DND-41 (cell line): ENCODE results near the gene TPCN1.
A peak's percentile ranks its signal among the peaks of the same experiment; 100 is the strongest.

ENCODE experiments used
- ATAC-seq: fragments of 200-7000 bp; cut with Tn5 transposase; 3 replicates; pipeline ENCODE4 v1.9.1; 2021; ENCODE audit warnings: low read depth; ENCODE audit not compliant: insufficient read depth
- DNase-seq: peaks from one replicate; pipeline ENCODE4 v3.0.0-alpha.2; 2020
- H2AFZ ChIP-seq: 2 replicates; pipeline ENCODE4 v1.6.0; 2012; ENCODE audit warnings: low read depth, low read length
- H3K27ac ChIP-seq: 2 replicates; pipeline ENCODE4 v1.5.1; 2012; ENCODE audit warnings: low read length, inconsistent platforms
- H3K27me3 ChIP-seq: fragments of 200-600 bp; sonication (generic); 2 replicates; pipeline ENCODE4 v1.6.0; 2012; ENCODE audit warnings: low read length, mild to moderate bottlenecking, inconsistent platforms; ENCODE audit not compliant: insufficient read depth, poor library complexity
- H3K36me3 ChIP-seq: 2 replicates; pipeline ENCODE4 v1.5.1; 2012; ENCODE audit warnings: low read length, inconsistent platforms; ENCODE audit not compliant: insufficient read depth
- H3K4me1 ChIP-seq: 2 replicates; pipeline ENCODE4 v1.5.1; 2012; ENCODE audit warnings: mild to moderate bottlenecking, low read length; ENCODE audit not compliant: insufficient read depth
- H3K4me2 ChIP-seq: 2 replicates; pipeline ENCODE4 v1.6.0; 2012; ENCODE audit warnings: mild to moderate bottlenecking, moderate library complexity, low read length, inconsistent platforms; ENCODE audit not compliant: insufficient read depth
- H3K4me3 ChIP-seq, 2 experiments: fragments of 200-600 bp in 1 of 2; shearing (Covaris generic) in 1 of 2; 2 replicates each; pipeline ENCODE4 v1.5.1; 2012 to 2016; ENCODE audit warnings: inconsistent platforms in 2 of 2, low read length in 2 of 2, mild to moderate bottlenecking in 2 of 2, low read depth in 1 of 2, moderate library complexity in 1 of 2
- H3K79me2 ChIP-seq: 2 replicates; pipeline ENCODE4 v1.6.0; 2012; ENCODE audit warnings: low read length, inconsistent platforms; ENCODE audit not compliant: insufficient read depth
- H3K9ac ChIP-seq: 2 replicates; pipeline ENCODE4 v1.6.0; 2012; ENCODE audit warnings: low read depth, mild to moderate bottlenecking, inconsistent platforms, low read length, moderate library complexity
- H3K9me3 ChIP-seq: 2 replicates; pipeline ENCODE4 v1.5.1; 2012; ENCODE audit warnings: low read length, moderate library complexity, mild to moderate bottlenecking, inconsistent platforms; ENCODE audit not compliant: insufficient read depth, severe bottlenecking
- H4K20me1 ChIP-seq: 2 replicates; pipeline ENCODE4 v1.6.0; 2012; ENCODE audit warnings: low read length; ENCODE audit not compliant: insufficient read depth
- CTCF ChIP-seq: IDR thresholded peaks from 2 replicates; pipeline ENCODE4 v1.5.1; 2012; ENCODE audit warnings: borderline replicate concordance, low read length, moderate library complexity, mild to moderate bottlenecking; ENCODE audit not compliant: poor library complexity, severe bottlenecking; ENCODE audit errors: extremely low read depth
- EZH2 ChIP-seq: IDR thresholded peaks from 3 replicates; pipeline ENCODE4 v1.6.1; 2012; ENCODE audit warnings: borderline replicate concordance, low read depth, mild to moderate bottlenecking, moderate library complexity, low read length, inconsistent platforms; ENCODE audit not compliant: severe bottlenecking

Gene TPCN1

DNA sequence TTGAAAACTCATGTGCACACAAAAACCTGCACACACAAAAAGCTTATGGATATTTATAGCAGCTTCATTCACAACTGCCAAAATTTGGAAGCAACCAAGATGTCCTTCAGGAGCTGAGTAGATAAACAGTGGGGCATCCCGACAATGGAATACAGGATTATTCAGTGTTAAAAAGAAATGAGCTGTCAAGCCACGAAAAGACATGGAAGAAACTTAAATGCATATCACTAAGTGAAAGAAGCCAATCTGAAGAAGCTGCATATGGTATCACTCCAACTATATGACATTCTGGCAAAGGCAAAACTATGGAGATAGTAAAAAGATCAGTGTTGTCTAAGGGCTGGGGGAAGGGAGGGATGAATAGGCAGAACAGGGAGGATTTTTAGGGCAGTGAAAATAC lies 5.2 kb upstream of the TPCN1 start:
- no peak overlapping the region for H2AFZ ChIP-seq
- H3K36me3 ChIP-seq = no peaks in the 10 kb centered on the region; the same call in 1 of the 2 replicates
- H3K9ac ChIP-seq = no peak overlapping the region
- no peak for ATAC-seq
- no peaks in the 10 kb centered on the region for H4K20me1 ChIP-seq
- H3K27ac ChIP-seq = no peak overlapping the region
- H3K4me2 ChIP-seq = no peak overlapping the region
- H3K79me2 ChIP-seq = peaks cover 8% of the 10 kb centered on the region; the same call in 1 of the 2 replicates
- no peaks in the 10 kb centered on the region for H3K9me3 ChIP-seq
- TF ChIP-seq EZH2 (no peak), CTCF (no peak)
- no peak for DNase-seq
- H3K4me3 ChIP-seq = no peak overlapping the region
- no peaks in the 10 kb centered on the region for H3K27me3 ChIP-seq
- peaks cover 46% of the 10 kb centered on the region for H3K4me1 ChIP-seq

- peak overlapping the region; percentile 24 to 61; a peak in 3 of 4 replicates for H3K4me3 ChIP-seq
- DNase-seq (no peak), ATAC-seq (no peak)
- TF ChIP-seq EZH2 (no peak), CTCF (no peak)
- H3K9ac ChIP-seq = peak overlapping the region; percentile 51
- no peaks in the 10 kb centered on the region; the same call in 1 of the 2 replicates for H3K36me3 ChIP-seq
- no peaks in the 10 kb centered on the region for H4K20me1 ChIP-seq
- H2AFZ ChIP-seq = peak overlapping the region; percentile 72
- H3K79me2 ChIP-seq = peaks cover 40% of the 10 kb centered on the region
- H3K9me3 ChIP-seq = no peaks in the 10 kb centered on the region
- H3K4me1 ChIP-seq = peaks cover 58% of the 10 kb centered on the region
- H3K4me2 ChIP-seq = peak overlapping the region; percentile 98
- peak overlapping the region; percentile 77 for H3K27ac ChIP-seq
- H3K27me3 ChIP-seq = no peaks in the 10 kb centered on the region
These were observed 577 bp upstream of the TPCN1 start for GRCh38 chr12:113220593-113221180.

DNA sequence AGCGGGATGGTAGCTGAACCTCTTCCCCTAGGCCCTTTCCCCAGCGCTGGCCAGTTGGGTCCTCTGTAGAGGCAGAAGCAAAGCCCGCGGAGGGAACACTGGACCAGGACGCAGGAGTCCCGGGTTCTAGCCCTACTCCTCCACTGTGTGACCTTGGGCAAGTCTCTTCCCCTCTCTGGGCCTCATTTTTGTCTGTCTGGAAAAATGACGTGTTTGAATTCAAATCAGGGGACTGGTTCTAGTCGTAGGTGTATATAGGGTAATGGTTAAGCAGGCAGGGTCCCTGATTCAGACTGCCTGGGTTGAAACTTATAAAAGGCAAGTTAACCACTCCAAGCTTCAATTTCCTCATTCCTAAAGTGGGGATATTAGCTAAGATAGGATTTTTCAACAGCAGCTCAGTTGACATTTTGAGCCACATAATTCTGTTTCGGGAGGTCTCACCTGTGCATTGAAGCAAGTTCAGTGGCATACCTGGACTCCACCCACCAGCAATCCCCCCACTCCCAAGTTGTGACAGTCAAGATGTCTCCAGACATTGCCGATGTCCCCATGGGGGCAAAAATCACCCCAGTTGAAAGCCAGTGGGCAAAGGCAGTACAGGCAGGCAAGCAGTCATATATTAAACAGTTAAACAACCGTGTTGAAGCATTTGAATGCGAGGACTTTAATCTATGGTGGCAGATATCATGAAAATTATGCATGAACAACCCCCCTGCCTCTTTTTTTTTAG lies 899 bp downstream of the TPCN1 start:
- H3K36me3 ChIP-seq = peaks cover 6% of the 10 kb centered on the region
- no peaks in the 10 kb centered on the region for H3K27me3 ChIP-seq
- H3K9me3 ChIP-seq = no peaks in the 10 kb centered on the region
- H3K9ac ChIP-seq = peak overlapping the region; percentile 85
- H3K4me1 ChIP-seq = peaks cover 45% of the 10 kb centered on the region
- H4K20me1 ChIP-seq = no peaks in the 10 kb centered on the region
- peak overlapping the region; percentile 74 for H3K4me2 ChIP-seq
- H3K79me2 ChIP-seq = peaks cover 40% of the 10 kb centered on the region
- DNase-seq (no peak), ATAC-seq (no peak)
- H3K4me3 ChIP-seq = peak overlapping the region; percentile 44 to 78; a peak in 3 of 4 replicates
- H3K27ac ChIP-seq = peak overlapping the region; percentile 99
- H2AFZ ChIP-seq = peak overlapping the region; percentile 70
- TF ChIP-seq EZH2 (no peak), CTCF (no peak)
